Testis (tissue), 3 donors: ENCODE results near the gene DIPK1C. TPM values are rescaled to one million over a fixed set of nuclear protein-coding genes. Genes with fewer than 3 reads are reported as not detected.

ENCODE experiments used
- DNase-seq: peaks from one replicate; pipeline ENCODE4 v3.0.0-alpha.2; 2019
- H3K27ac ChIP-seq, 2 donors: fragments of 200-600 bp; sonication (generic); one replicate each; pipeline ENCODE4 v1.5.1; 2019
- H3K27me3 ChIP-seq: fragments of 200-600 bp; sonication (generic); one replicate; pipeline ENCODE4 v1.5.1; 2019
- H3K36me3 ChIP-seq: fragments of 200-600 bp; sonication (generic); one replicate; pipeline ENCODE4 v1.5.1; 2017; ENCODE audit warnings: low read depth; ENCODE audit errors: missing control alignments
- H3K4me1 ChIP-seq: fragments of 200-600 bp; sonication (generic); one replicate; pipeline ENCODE4 v1.5.1; 2019
- H3K4me3 ChIP-seq, 2 donors: fragments of 200-600 bp; sonication (generic); one replicate each; pipeline ENCODE4 v1.5.1; 2017 to 2019
- H3K9me3 ChIP-seq: fragments of 200-600 bp; sonication (generic); one replicate; pipeline ENCODE4 v1.5.1; 2017
- POLR2A ChIP-seq: fragments of 450-650 bp; IDR thresholded peaks from one replicate; pipeline ENCODE4 v1.6.1; 2017; ENCODE audit warnings: antibody characterized with exemption, mild to moderate bottlenecking, moderate library complexity
- WGBS, 2 donors: methylation state at CpG; one replicate each; pipeline ENCODE4 v1.1.5; 2018; 5-methylcytosine and 5-hydroxymethylcytosine counted together
- intact Hi-C: fragments of 100-400 bp; cut with DNase I; formaldehyde crosslinking; loops from one replicate; pipeline ENCODE4 v1.15.1; 2023; ENCODE audit warnings: low total_unique reads
- polyA plus RNA-seq: library from polyadenylated mRNA; stranded (reverse); fragments of 350-450 nt; fragmentation: Illumina TruSeq; extraction: RNeasy Lipid Tissue Mini Kit (QIAGEN cat#74804); gene quantifications from one replicate; pipeline ENCODE4 v1.2.3, GENCODE V29; 2014; ENCODE audit warnings: low read depth, low replicate concordance; ENCODE audit not compliant: insufficient read depth
- total RNA-seq, 2 donors: library from RNA; depleted of rRNA; stranded (reverse); fragments of >200 nt; gene quantifications; one replicate each; pipeline ENCODE4 v1.2.3, GENCODE V29; 2016
- TF ChIP-seq, protein P1 (sequence below), 3 experiments: fragments of 450-650 bp in 2 of 3; fragments of 200-600 bp in 1 of 3; sonication (generic) in 1 of 3; IDR thresholded peaks; one replicate each; pipeline ENCODE4 v1.5.1; 2016 to 2019; ENCODE audit warnings: antibody characterized with exemption in 3 of 3, mild to moderate bottlenecking in 2 of 3, moderate library complexity in 1 of 3

The DIPK1C gene
- total and polyA plus RNA-seq, 3 donors from 2014 or later = 9.3 to 17.0 (median 16.2) TPM

DNA sequence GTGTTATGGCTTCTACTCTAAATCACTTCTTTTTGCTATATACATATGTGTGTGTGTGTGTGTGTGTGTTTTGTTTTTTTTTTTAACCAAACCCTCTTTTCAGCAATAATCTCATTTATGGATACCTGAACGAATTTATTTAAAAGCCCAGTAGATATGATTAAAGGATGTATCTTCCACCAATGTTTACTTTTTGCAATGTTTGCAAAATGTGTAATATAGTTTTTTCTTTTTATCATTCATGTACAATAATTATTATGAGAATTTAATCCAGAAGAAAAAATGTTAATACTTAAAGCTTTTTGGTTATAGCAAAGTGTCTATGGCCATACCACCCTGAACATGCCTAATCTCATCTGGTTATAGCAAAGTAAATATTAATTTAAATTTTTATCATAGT is 37.4 kb upstream of the DIPK1C start:
- WGBS, 2 donors = 52 to 69% methylated on average over 1 of the region's 1 CpG
- H3K27ac ChIP-seq = no peak overlapping the region
- intact Hi-C loops = no loop called here
- DNase-seq = no peak
- no peaks in the 10 kb centered on the region for H3K9me3 ChIP-seq
- H3K4me3 ChIP-seq = no peak overlapping the region
- peaks cover 9% of the 10 kb centered on the region for H3K4me1 ChIP-seq
- no peaks in the 10 kb centered on the region for H3K36me3 ChIP-seq
- H3K27me3 ChIP-seq = no peaks in the 10 kb centered on the region
- no peak for TF ChIP-seq POLR2A
- TF ChIP-seq, protein P1, sequence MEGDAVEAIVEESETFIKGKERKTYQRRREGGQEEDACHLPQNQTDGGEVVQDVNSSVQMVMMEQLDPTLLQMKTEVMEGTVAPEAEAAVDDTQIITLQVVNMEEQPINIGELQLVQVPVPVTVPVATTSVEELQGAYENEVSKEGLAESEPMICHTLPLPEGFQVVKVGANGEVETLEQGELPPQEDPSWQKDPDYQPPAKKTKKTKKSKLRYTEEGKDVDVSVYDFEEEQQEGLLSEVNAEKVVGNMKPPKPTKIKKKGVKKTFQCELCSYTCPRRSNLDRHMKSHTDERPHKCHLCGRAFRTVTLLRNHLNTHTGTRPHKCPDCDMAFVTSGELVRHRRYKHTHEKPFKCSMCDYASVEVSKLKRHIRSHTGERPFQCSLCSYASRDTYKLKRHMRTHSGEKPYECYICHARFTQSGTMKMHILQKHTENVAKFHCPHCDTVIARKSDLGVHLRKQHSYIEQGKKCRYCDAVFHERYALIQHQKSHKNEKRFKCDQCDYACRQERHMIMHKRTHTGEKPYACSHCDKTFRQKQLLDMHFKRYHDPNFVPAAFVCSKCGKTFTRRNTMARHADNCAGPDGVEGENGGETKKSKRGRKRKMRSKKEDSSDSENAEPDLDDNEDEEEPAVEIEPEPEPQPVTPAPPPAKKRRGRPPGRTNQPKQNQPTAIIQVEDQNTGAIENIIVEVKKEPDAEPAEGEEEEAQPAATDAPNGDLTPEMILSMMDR (IDR thresholded peaks at IDR 0.05) = no peak

DNA sequence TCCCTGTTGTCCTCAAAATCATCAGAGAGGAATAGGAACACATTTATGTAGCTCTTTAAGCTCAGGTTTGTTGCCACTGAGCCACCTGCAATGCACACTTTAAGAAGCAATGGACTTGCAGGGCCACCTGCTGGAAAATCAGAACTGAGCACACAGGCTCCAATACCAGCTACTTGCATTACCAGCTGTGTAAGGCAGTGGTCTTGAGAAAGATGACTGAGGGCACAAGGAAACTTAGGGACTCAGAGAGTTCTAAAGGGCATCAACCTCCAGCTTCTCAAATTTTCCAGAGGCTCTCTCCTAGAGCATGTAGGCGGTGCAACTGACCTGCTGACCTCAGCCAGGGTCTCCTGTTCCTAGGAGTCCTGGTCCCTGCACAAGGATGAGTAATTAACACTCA is 36.6 kb upstream of the DIPK1C start:
- intact Hi-C loops = no loop called here

DNA sequence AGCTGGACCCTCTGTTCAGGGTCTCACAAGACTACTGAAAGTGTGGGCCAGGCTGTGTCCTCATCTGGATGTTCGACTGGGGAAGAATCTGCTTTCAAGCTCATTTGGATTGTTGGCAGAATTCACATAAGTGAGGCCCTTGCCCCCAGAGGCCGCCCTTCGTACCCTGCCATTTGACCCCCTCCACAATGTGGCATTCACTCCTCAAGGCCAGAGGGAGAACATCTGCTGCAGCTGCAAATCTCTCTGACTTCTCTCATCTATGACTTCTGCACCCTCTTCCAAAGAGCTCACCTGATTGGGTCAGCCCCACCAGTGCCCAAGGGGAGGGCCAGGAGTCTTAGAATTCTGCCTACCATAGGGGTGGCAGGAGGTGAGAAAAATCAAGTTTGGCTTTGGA is 35.2 kb upstream of the DIPK1C start:
- H3K4me3 ChIP-seq = no peak overlapping the region
- intact Hi-C loops = no loop called here
- H3K27me3 ChIP-seq = no peaks in the 10 kb centered on the region
- DNase-seq = no peak
- TF ChIP-seq, protein P1 (IDR thresholded peaks at IDR 0.05) = no peak
- TF ChIP-seq POLR2A = no peak
- no peaks in the 10 kb centered on the region for H3K36me3 ChIP-seq
- H3K27ac ChIP-seq = no peak overlapping the region
- H3K9me3 ChIP-seq = no peaks in the 10 kb centered on the region
- 82 to 93% methylated on average over 3 of the region's 3 CpGs for WGBS, 2 donors
- H3K4me1 ChIP-seq = peaks cover 5% of the 10 kb centered on the region

More for the DNA sequence above, 36.6 kb upstream of the DIPK1C start:
- Histone ChIP-seq H3K4me3 (no peak overlapping the region), H3K36me3 (no peaks in the 10 kb centered on the region), H3K9me3 (no peaks in the 10 kb centered on the region), H3K27me3 (no peaks in the 10 kb centered on the region), H3K4me1 (peaks cover 9% of the 10 kb centered on the region), H3K27ac (no peak overlapping the region)
- peak; percentile 65 for DNase-seq
- TF ChIP-seq, protein P1 (IDR thresholded peaks at IDR 0.05) = peak; percentile 21 to 47 (median 21)
- no peak for TF ChIP-seq POLR2A
- 43 to 74% methylated on average over 1 of the region's 1 CpG for WGBS, 2 donors

DNA sequence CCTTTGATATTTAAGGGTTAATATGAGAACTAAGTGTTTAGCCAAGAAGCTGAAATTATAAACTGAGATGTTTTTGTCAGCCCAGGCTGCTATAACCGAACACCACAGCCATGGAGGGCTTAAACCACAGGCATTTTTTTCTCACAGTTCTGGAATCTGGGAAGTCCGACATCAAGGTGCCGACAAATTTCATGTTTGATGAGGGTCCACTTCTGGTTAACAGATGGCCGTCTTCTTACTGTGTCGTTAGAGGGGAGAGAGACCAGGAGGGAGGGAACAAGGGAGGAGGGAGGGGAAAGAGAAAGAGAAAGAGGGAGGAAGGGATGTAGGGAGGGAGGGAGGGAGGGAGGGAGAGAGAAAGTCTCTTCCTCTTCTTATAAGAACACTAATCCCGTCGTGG is 32.6 kb upstream of the DIPK1C start:
- TF ChIP-seq, protein P1 (IDR thresholded peaks at IDR 0.05) = no peak
- no peak for TF ChIP-seq POLR2A
- no peak overlapping the region for H3K4me3 ChIP-seq
- no peak overlapping the region for H3K27ac ChIP-seq
- intact Hi-C loops = no loop called here
- no peaks in the 10 kb centered on the region for H3K9me3 ChIP-seq
- WGBS, 2 donors = 63 to 68% methylated on average over 7 of the region's 7 CpGs
- H3K27me3 ChIP-seq = no peaks in the 10 kb centered on the region
- no peak for DNase-seq
- H3K36me3 ChIP-seq = no peaks in the 10 kb centered on the region
- H3K4me1 ChIP-seq = peaks cover 6% of the 10 kb centered on the region

DNA sequence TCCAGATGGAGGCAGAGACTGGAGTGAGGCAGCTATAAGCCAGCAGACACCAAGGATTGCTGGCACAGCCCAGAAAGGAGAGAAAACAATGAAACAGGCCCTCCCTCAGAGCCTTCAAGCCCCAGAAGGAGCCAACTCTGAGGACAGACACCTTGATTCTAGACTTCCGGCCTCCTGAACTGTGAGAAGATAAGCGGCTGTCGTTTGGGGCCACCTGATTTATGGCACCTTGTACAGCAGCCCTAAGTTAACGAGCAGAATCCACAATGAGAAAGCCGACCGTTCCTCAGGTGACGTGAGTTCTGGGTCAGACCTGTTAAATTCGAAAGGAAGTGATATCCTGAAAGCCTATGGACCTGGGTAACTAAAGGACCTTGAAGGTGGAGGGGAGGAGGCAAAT is 31.8 kb upstream of the DIPK1C start:
- Histone ChIP-seq H3K27me3 (no peaks in the 10 kb centered on the region), H3K4me1 (peaks cover 6% of the 10 kb centered on the region), H3K27ac (no peak overlapping the region), H3K36me3 (no peaks in the 10 kb centered on the region), H3K9me3 (no peaks in the 10 kb centered on the region), H3K4me3 (no peak overlapping the region)
- TF ChIP-seq POLR2A = no peak
- 85 to 87% methylated on average over 8 of the region's 8 CpGs for WGBS, 2 donors
- no peak for DNase-seq
- intact Hi-C loops = no loop called here
